MCF 10A (cell line): ENCODE results near the gene CACNA2D3. TPM values are rescaled to one million over a fixed set of nuclear protein-coding genes. Genes with fewer than 3 reads are reported as not detected.

ENCODE experiments used
- BruUV-seq: library from RNA; stranded (reverse); fragments of 400-500 nt; replicated peaks from 2 replicates; lab custom pipeline; 2021; lab: Mats Ljungman, UMichigan
- CTCF ChIA-PET: fragments of 300-600 bp; sonication (Branson Sonifier 250); formaldehyde crosslinking; extraction: SDS; loops from one replicate; lab custom pipeline; 2021; ENCODE audit warnings: antibody characterized with exemption, inconsistent platforms; lab: Yijun Ruan, JAX
- POLR2A ChIA-PET: fragments of 300-600, 350-650 bp; sonication (Branson Sonifier 250); formaldehyde crosslinking; extraction: SDS; loops from one replicate; lab custom pipeline; 2020; ENCODE audit warnings: antibody characterized with exemption, inconsistent platforms; lab: Yijun Ruan, JAX
- DNase-seq: peaks from one replicate; pipeline ENCODE4 v3.0.0-alpha.2; 2018; ENCODE audit not compliant: unreplicated experiment
- H3K27ac Mint-ChIP-seq: one replicate; pipeline ENCODE4 v1.8.0; 2022; ENCODE audit warnings: mild to moderate bottlenecking, low read depth, mixed read lengths; ENCODE audit not compliant: unreplicated experiment
- H3K27me3 Mint-ChIP-seq: one replicate; pipeline ENCODE4 v1.8.0; 2022; ENCODE audit warnings: mixed read lengths; ENCODE audit not compliant: insufficient read depth, unreplicated experiment
- H3K36me3 Mint-ChIP-seq: one replicate; pipeline ENCODE4 v1.8.0; 2022; ENCODE audit warnings: mild to moderate bottlenecking, moderate library complexity, mixed read lengths; ENCODE audit not compliant: insufficient read depth, unreplicated experiment
- H3K4me1 Mint-ChIP-seq: one replicate; pipeline ENCODE4 v1.8.0; 2022; ENCODE audit warnings: mixed read lengths; ENCODE audit not compliant: insufficient read depth, unreplicated experiment
- H3K4me3 Mint-ChIP-seq: one replicate; pipeline ENCODE4 v1.8.0; 2022; ENCODE audit warnings: mild to moderate bottlenecking, moderate library complexity, mixed read lengths; ENCODE audit not compliant: unreplicated experiment
- H3K9me3 Mint-ChIP-seq: one replicate; pipeline ENCODE4 v1.8.0; 2022; ENCODE audit warnings: mixed read lengths; ENCODE audit not compliant: unreplicated experiment
- intact Hi-C: fragments of 100-400 bp; cut with micrococcal nuclease; formaldehyde crosslinking; loops from 2 replicates; pipeline ENCODE4 v1.14.1; 2022
- total RNA-seq: library from RNA; stranded (reverse); gene quantifications from 2 replicates; pipeline ENCODE4 v1.2.3, GENCODE V29; 2022
- TF ChIP-seq, protein P1 (sequence below): fragments of 200-600 bp; IDR thresholded peaks from one replicate; pipeline ENCODE4 v1.8.0; 2022; ENCODE audit warnings: antibody characterized with exemption, mild to moderate bottlenecking; ENCODE audit not compliant: unreplicated experiment

The CACNA2D3 gene
- total RNA-seq, 1 experiment from 2014 or later = 2.3 TPM

DNA sequence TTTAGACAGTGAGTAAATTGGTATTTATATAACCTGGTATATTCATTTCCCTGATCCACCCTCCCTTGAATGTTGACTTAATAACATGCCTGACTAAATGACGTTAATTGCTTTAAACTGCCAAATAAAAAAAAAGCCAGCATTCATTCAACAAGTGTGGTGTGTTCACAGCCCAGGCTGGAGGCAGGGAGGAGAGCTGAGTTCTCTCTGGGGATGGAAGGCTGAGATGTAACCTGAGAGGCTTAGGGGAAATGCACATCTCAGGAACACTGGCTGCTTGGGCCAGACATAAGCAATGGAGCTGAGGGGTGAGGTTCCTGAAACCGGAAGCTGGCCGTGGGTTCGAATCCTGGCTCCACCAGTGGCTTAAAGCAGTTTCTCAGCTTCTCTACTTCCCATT lies 17.3 kb downstream of the CACNA2D3 start:
- no TSS peak for BruUV-seq
- H3K36me3 Mint-ChIP-seq = no peaks in the 10 kb centered on the region
- TF ChIP-seq, protein P1, sequence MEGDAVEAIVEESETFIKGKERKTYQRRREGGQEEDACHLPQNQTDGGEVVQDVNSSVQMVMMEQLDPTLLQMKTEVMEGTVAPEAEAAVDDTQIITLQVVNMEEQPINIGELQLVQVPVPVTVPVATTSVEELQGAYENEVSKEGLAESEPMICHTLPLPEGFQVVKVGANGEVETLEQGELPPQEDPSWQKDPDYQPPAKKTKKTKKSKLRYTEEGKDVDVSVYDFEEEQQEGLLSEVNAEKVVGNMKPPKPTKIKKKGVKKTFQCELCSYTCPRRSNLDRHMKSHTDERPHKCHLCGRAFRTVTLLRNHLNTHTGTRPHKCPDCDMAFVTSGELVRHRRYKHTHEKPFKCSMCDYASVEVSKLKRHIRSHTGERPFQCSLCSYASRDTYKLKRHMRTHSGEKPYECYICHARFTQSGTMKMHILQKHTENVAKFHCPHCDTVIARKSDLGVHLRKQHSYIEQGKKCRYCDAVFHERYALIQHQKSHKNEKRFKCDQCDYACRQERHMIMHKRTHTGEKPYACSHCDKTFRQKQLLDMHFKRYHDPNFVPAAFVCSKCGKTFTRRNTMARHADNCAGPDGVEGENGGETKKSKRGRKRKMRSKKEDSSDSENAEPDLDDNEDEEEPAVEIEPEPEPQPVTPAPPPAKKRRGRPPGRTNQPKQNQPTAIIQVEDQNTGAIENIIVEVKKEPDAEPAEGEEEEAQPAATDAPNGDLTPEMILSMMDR = no peak
- no peak overlapping the region for H3K27ac Mint-ChIP-seq
- ChIA-PET CTCF (interaction anchor here (0.9 kb wide), 1 partner anchor 15 kb away, joined by 3 read pairs; no protein-coding TSS in a partner anchor), POLR2A (no interaction called here)
- intact Hi-C loops = no loop called here
- DNase-seq = no peak
- peaks cover 46% of the 10 kb centered on the region for H3K27me3 Mint-ChIP-seq
- H3K9me3 Mint-ChIP-seq = no peaks in the 10 kb centered on the region
- no peaks in the 10 kb centered on the region for H3K4me1 Mint-ChIP-seq
- no peak overlapping the region for H3K4me3 Mint-ChIP-seq

DNA sequence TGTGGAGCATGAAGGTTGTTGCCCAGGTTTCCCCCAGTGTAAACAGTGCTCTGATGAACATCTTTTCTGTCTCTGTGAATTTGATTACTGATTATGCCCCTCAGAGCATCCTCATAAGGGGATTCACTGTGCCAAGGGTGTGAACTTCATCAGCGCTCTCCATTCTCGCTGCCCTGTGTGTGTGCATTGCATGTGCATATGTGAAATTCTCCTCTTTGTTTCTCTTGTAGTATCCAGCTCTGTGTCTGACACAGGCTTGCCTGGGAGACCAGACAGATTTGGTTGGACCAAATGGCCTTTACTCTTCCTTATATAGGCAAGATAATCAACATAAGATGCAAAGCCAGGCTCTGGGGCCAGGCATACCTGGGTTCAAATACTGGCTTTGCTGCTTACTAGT lies 21.9 kb downstream of the CACNA2D3 start:
- intact Hi-C loops = no loop called here
- H3K4me1 Mint-ChIP-seq = no peaks in the 10 kb centered on the region

DNA sequence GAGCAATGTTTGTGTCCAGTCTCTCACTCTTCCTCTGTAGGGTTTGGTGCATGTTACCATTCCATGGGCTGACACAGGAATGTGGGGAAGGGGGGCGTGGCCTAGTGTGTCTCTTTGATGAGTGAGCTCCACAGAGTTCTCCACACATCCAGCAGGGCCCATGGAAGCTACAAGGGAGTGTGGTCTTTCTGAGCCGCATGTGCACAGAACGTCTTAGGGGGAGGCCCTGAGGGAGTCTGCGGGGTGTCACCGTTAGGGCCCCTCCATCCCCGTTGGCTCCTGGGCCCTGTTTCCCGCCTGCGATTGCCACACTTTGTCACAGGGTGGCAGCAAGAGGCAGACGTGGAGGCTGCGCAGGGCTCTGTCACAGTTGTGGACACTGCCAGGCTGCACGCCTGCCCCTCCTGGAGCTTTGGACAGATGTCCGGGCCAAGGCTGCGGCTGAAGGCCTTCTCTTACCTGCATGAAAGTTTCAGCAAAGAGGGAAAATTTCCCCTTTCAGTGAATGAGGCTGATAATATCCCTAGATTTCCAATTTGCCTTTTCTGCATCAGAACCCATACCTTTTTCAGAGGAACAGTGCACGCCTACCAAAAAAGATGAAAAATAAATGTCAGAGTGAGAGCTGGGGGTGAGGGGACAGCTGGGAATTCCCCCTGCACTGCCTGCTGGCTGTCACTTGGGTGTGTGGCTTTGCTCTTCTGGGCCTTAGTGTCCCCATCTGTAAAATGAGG lies 24.3 kb downstream of the CACNA2D3 start:
- Mint-ChIP-seq H3K9me3 (no peaks in the 10 kb centered on the region), H3K27me3 (peaks cover 40% of the 10 kb centered on the region), H3K36me3 (no peaks in the 10 kb centered on the region), H3K4me3 (no peak overlapping the region), H3K4me1 (no peaks in the 10 kb centered on the region), H3K27ac (no peak overlapping the region)
- intact Hi-C loops = loop anchor here (2.0 kb wide), 1 partner anchor 208 kb away; no protein-coding TSS in a partner anchor
- TF ChIP-seq, protein P1 = peak; percentile 63
- peak; percentile 40 for DNase-seq
- CTCF ChIA-PET = interaction anchor here (0.6 to 3.3 kb wide), 18 partner anchors 10 to 1592 kb away, joined by 3 to 35 read pairs (median 4); no protein-coding TSS in a partner anchor
- POLR2A ChIA-PET = interaction anchor here (0.6 kb wide), 1 partner anchor 892 kb away, joined by 3 read pairs; no protein-coding TSS in a partner anchor
- BruUV-seq = no TSS peak

More for the DNA sequence above, 21.9 kb downstream of the CACNA2D3 start:
- TF ChIP-seq, protein P1 = no peak
- H3K9me3 Mint-ChIP-seq = no peaks in the 10 kb centered on the region
- no peak for DNase-seq
- H3K36me3 Mint-ChIP-seq = no peaks in the 10 kb centered on the region
- BruUV-seq = no TSS peak
- POLR2A ChIA-PET = no interaction called here
- CTCF ChIA-PET = interaction anchor here (0.6 to 3.3 kb wide), 3 partner anchors 206 to 1231 kb away, joined by 3 to 35 read pairs (median 18); no protein-coding TSS in a partner anchor
- H3K27me3 Mint-ChIP-seq = peaks cover 50% of the 10 kb centered on the region
- no peak overlapping the region for H3K27ac Mint-ChIP-seq
- H3K4me3 Mint-ChIP-seq = no peak overlapping the region

DNA sequence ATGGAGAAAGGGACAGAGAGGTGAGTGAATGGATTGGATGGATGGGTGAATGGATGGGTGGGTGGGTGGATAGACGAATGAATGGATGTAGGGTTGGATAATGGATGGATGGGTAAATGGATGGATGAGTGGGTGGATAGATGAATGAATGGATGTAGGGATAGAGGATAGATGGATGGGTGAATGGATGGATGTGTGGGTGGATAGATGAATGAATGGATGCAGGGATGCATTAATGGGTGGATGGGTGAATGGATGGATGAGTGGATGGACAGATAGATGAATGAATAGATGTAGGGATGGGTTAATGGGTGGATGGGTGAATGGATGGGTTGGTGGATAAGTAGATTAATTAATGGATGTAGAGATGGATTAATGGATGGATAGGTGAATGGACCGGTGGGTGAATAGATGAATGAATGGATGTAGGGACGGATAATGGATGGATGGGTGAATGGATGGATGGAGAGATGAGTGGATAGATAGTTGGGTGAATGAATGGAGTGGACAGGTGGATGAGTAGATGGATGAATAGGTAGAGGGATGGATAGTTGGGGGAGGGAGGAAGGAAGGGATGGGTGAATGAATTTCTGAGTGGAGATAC lies 28.6 kb downstream of the CACNA2D3 start:
- no peak overlapping the region for H3K4me3 Mint-ChIP-seq
- H3K4me1 Mint-ChIP-seq = no peaks in the 10 kb centered on the region
- TF ChIP-seq, protein P1 = no peak
- peaks cover 3% of the 10 kb centered on the region for H3K27me3 Mint-ChIP-seq
- no peaks in the 10 kb centered on the region for H3K9me3 Mint-ChIP-seq
- DNase-seq = no peak
- ChIA-PET CTCF (interaction anchor here (1.1 kb wide), 1 partner anchor 212 kb away, joined by 3 read pairs; no protein-coding TSS in a partner anchor), POLR2A (no interaction called here)
- intact Hi-C loops = no loop called here
- no TSS peak for BruUV-seq
- H3K36me3 Mint-ChIP-seq = no peaks in the 10 kb centered on the region
- H3K27ac Mint-ChIP-seq = no peak overlapping the region
